ENCODE data around the gene PAH.

Gene PAH

GRCh38 chr12:102821149-102821548 is 95.9 kb downstream of the PAH start:
- Mint-ChIP-seq H3K4me1 (no peaks in the 10 kb centered on the region), H3K4me3 (no peak overlapping the region), H3K9me3 (no peaks in the 10 kb centered on the region), H3K36me3 (ENCODE audit: low read depth) (no peaks in the 10 kb centered on the region), H3K27ac (no peak overlapping the region), H3K27me3 (ENCODE audit: low read depth) (peaks cover 50% of the 10 kb centered on the region)
- TF ChIP-seq CTCF (IDR thresholded peaks at IDR 0.05; ENCODE audit: unreplicated experiment in 3 of 3): no peak

- no peak overlapping the region for H3K27ac Mint-ChIP-seq
- no peaks in the 10 kb centered on the region for H3K36me3 Mint-ChIP-seq (ENCODE audit: low read depth)
- no peak overlapping the region for H3K4me3 Mint-ChIP-seq
- H3K27me3 Mint-ChIP-seq (ENCODE audit: low read depth): peaks cover 21% of the 10 kb centered on the region
- TF ChIP-seq CTCF (IDR thresholded peaks at IDR 0.05; ENCODE audit: unreplicated experiment in 3 of 3): peak; percentile 59 to 76 (median 74)
- H3K4me1 Mint-ChIP-seq: no peaks in the 10 kb centered on the region
- H3K9me3 Mint-ChIP-seq: no peaks in the 10 kb centered on the region
These were observed 100.1 kb downstream of the PAH start for GRCh38 chr12:102816816-102817434.

- Mint-ChIP-seq H3K4me3 (no peak overlapping the region), H3K4me1 (no peaks in the 10 kb centered on the region), H3K27ac (no peak overlapping the region), H3K9me3 (no peaks in the 10 kb centered on the region), H3K36me3 (ENCODE audit: low read depth) (no peaks in the 10 kb centered on the region), H3K27me3 (ENCODE audit: low read depth) (peaks cover 10% of the 10 kb centered on the region)
- no peak for TF ChIP-seq CTCF (IDR thresholded peaks at IDR 0.05; ENCODE audit: unreplicated experiment in 3 of 3)
These were observed 102.2 kb downstream of the PAH start for GRCh38 chr12:102814691-102815367.

GRCh38 chr12:102812344-102812743 is 104.7 kb downstream of the PAH start:
- H3K27me3 Mint-ChIP-seq (ENCODE audit: low read depth): peaks cover 10% of the 10 kb centered on the region
- no peak overlapping the region for H3K4me3 Mint-ChIP-seq
- no peak overlapping the region for H3K27ac Mint-ChIP-seq
- no peaks in the 10 kb centered on the region for H3K36me3 Mint-ChIP-seq (ENCODE audit: low read depth)
- no peaks in the 10 kb centered on the region for H3K4me1 Mint-ChIP-seq
- no peaks in the 10 kb centered on the region for H3K9me3 Mint-ChIP-seq
- TF ChIP-seq CTCF (IDR thresholded peaks at IDR 0.05; ENCODE audit: unreplicated experiment in 3 of 3): no peak

GRCh38 chr12:102811110-102811737 is 105.8 kb downstream of the PAH start:
- H3K4me3 Mint-ChIP-seq: no peak overlapping the region
- H3K27me3 Mint-ChIP-seq (ENCODE audit: low read depth): peaks cover 10% of the 10 kb centered on the region
- no peak overlapping the region for H3K27ac Mint-ChIP-seq
- peak; percentile 69 to 84 (median 80) for TF ChIP-seq CTCF (IDR thresholded peaks at IDR 0.05; ENCODE audit: unreplicated experiment in 3 of 3)
- H3K4me1 Mint-ChIP-seq: no peaks in the 10 kb centered on the region
- H3K36me3 Mint-ChIP-seq (ENCODE audit: low read depth): no peaks in the 10 kb centered on the region
- no peaks in the 10 kb centered on the region for H3K9me3 Mint-ChIP-seq
